Measurements from ENCODE around the gene DAPP1.

DNA sequence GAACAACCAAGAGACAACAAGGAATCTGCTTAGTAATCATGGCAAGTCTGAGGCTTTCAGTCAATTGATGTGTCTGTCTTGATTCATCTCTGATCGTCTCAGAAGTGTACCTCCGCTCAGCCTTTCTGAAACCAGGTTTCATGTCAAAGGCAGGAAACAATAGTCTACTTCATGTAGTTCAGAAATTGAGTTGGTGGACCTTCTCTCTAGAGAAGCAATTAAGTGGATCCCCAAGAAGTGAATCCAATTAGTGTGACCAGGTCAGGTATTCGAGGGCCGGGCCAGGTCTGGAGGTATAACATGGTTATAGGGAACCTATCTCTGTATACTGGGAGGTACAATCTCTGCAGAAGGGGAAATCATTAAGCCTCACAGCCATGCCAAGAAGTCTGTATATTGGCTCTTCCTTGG is 32.0 kb downstream of the DAPP1 start:
- TF ChIP-seq POLR2A (IDR thresholded peaks at IDR 0.05; ENCODE audit: low read depth, low read length) (0 out of 2 replicates have a peak, but pooled peaks have one; percentile 20), POLR2AphosphoS5 (IDR thresholded peaks at IDR 0.05; ENCODE audit: low read depth, low read length) (no peak)
